ENCODE results near the gene RTCB.

- TF ChIP-seq POLR2A (IDR thresholded peaks at IDR 0.05; ENCODE audit: low read depth, low read length) (no peak), POLR2AphosphoS5 (IDR thresholded peaks at IDR 0.05; ENCODE audit: low read depth, low read length) (no peak)
Observed at GRCh38 chr22:32409977-32410376, 2.1 kb downstream of the RTCB start.
